ENCODE results near the gene RPS15.

RPS15 gene

GRCh38 chr19:1417681-1418495 is 20.3 kb upstream of the RPS15 start:
- ATAC-seq = no peak
- TF ChIP-seq OSR1 (CRISPR knock-in tag; IDR thresholded peaks at IDR 0.05) = no peak
- no peak for TF ChIP-seq TOX (CRISPR knock-in tag; IDR thresholded peaks at IDR 0.05; ENCODE audit: borderline replicate concordance)
- no peak for TF ChIP-seq ZC3H10 (CRISPR knock-in tag; IDR thresholded peaks at IDR 0.05)
- no peak for TF ChIP-seq CSRNP3 (CRISPR knock-in tag; IDR thresholded peaks at IDR 0.05)
- no peak for TF ChIP-seq ESRRG (CRISPR knock-in tag; IDR thresholded peaks at IDR 0.05)
- TF ChIP-seq ZFP3 (CRISPR knock-in tag; IDR thresholded peaks at IDR 0.05) = no peak
- TF ChIP-seq ZNF8 (CRISPR knock-in tag; IDR thresholded peaks at IDR 0.05) = no peak
- TF ChIP-seq, protein P1, sequence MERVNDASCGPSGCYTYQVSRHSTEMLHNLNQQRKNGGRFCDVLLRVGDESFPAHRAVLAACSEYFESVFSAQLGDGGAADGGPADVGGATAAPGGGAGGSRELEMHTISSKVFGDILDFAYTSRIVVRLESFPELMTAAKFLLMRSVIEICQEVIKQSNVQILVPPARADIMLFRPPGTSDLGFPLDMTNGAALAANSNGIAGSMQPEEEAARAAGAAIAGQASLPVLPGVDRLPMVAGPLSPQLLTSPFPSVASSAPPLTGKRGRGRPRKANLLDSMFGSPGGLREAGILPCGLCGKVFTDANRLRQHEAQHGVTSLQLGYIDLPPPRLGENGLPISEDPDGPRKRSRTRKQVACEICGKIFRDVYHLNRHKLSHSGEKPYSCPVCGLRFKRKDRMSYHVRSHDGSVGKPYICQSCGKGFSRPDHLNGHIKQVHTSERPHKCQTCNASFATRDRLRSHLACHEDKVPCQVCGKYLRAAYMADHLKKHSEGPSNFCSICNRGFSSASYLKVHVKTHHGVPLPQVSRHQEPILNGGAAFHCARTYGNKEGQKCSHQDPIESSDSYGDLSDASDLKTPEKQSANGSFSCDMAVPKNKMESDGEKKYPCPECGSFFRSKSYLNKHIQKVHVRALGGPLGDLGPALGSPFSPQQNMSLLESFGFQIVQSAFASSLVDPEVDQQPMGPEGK (CRISPR knock-in tag; IDR thresholded peaks at IDR 0.05; ENCODE audit: borderline replicate concordance) = no peak

GRCh38 chr19:1418496-1418775 is 19.8 kb upstream of the RPS15 start:
- no peak for ATAC-seq
- TF ChIP-seq TCF4 (CRISPR knock-in tag; IDR thresholded peaks at IDR 0.05; ENCODE audit: borderline replicate concordance) (no peak), CREB5 (CRISPR knock-in tag; IDR thresholded peaks at IDR 0.05; ENCODE audit: low read depth) (no peak), SNAI2 (CRISPR knock-in tag; IDR thresholded peaks at IDR 0.05) (no peak), ZNF565 (CRISPR knock-in tag; conservative IDR thresholded peaks at IDR 0.05; ENCODE audit: low read depth) (no peak), ARNTL (CRISPR knock-in tag; IDR thresholded peaks at IDR 0.05; ENCODE audit: borderline replicate concordance, low read depth) (no peak), ZNF70 (CRISPR knock-in tag; IDR thresholded peaks at IDR 0.05) (no peak), OSR1 (CRISPR knock-in tag; IDR thresholded peaks at IDR 0.05) (no peak), ZFP30 (CRISPR knock-in tag; IDR thresholded peaks at IDR 0.05) (no peak), ZNF8 (CRISPR knock-in tag; IDR thresholded peaks at IDR 0.05) (no peak), ESRRG (CRISPR knock-in tag; IDR thresholded peaks at IDR 0.05) (no peak), CSDC2 (CRISPR knock-in tag; IDR thresholded peaks at IDR 0.05) (no peak), ZFP3 (CRISPR knock-in tag; IDR thresholded peaks at IDR 0.05) (no peak)
- TF ChIP-seq, protein P2, sequence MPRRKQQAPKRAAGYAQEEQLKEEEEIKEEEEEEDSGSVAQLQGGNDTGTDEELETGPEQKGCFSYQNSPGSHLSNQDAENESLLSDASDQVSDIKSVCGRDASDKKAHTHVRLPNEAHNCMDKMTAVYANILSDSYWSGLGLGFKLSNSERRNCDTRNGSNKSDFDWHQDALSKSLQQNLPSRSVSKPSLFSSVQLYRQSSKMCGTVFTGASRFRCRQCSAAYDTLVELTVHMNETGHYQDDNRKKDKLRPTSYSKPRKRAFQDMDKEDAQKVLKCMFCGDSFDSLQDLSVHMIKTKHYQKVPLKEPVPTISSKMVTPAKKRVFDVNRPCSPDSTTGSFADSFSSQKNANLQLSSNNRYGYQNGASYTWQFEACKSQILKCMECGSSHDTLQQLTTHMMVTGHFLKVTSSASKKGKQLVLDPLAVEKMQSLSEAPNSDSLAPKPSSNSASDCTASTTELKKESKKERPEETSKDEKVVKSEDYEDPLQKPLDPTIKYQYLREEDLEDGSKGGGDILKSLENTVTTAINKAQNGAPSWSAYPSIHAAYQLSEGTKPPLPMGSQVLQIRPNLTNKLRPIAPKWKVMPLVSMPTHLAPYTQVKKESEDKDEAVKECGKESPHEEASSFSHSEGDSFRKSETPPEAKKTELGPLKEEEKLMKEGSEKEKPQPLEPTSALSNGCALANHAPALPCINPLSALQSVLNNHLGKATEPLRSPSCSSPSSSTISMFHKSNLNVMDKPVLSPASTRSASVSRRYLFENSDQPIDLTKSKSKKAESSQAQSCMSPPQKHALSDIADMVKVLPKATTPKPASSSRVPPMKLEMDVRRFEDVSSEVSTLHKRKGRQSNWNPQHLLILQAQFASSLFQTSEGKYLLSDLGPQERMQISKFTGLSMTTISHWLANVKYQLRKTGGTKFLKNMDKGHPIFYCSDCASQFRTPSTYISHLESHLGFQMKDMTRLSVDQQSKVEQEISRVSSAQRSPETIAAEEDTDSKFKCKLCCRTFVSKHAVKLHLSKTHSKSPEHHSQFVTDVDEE (CRISPR knock-in tag; IDR thresholded peaks at IDR 0.05) = no peak
- TF ChIP-seq, protein P3, sequence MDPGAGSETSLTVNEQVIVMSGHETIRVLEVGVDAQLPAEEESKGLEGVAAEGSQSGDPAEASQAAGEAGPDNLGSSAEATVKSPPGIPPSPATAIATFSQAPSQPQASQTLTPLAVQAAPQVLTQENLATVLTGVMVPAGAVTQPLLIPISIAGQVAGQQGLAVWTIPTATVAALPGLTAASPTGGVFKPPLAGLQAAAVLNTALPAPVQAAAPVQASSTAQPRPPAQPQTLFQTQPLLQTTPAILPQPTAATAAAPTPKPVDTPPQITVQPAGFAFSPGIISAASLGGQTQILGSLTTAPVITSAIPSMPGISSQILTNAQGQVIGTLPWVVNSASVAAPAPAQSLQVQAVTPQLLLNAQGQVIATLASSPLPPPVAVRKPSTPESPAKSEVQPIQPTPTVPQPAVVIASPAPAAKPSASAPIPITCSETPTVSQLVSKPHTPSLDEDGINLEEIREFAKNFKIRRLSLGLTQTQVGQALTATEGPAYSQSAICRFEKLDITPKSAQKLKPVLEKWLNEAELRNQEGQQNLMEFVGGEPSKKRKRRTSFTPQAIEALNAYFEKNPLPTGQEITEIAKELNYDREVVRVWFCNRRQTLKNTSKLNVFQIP (CRISPR knock-in tag; IDR thresholded peaks at IDR 0.05; ENCODE audit: borderline replicate concordance, low read depth) = no peak

- ATAC-seq = no peak
- TF ChIP-seq ZNF70 (CRISPR knock-in tag; IDR thresholded peaks at IDR 0.05) = no peak
- no peak for TF ChIP-seq ZFP3 (CRISPR knock-in tag; IDR thresholded peaks at IDR 0.05)
- TF ChIP-seq, protein P1 (CRISPR knock-in tag; IDR thresholded peaks at IDR 0.05; ENCODE audit: borderline replicate concordance) = no peak
- TF ChIP-seq ESRRG (CRISPR knock-in tag; IDR thresholded peaks at IDR 0.05) = no peak
- TF ChIP-seq PPARA (CRISPR knock-in tag; IDR thresholded peaks at IDR 0.05; ENCODE audit: borderline replicate concordance) = no peak
- no peak for TF ChIP-seq SNAI2 (CRISPR knock-in tag; IDR thresholded peaks at IDR 0.05)
- TF ChIP-seq CSDC2 (CRISPR knock-in tag; IDR thresholded peaks at IDR 0.05) = no peak
- no peak for TF ChIP-seq ZFP30 (CRISPR knock-in tag; IDR thresholded peaks at IDR 0.05)
- TF ChIP-seq, protein P2 (CRISPR knock-in tag; IDR thresholded peaks at IDR 0.05) = no peak
- TF ChIP-seq CREB5 (CRISPR knock-in tag; IDR thresholded peaks at IDR 0.05; ENCODE audit: low read depth) = no peak
Observed at GRCh38 chr19:1418951-1419738, 19.1 kb upstream of the RPS15 start.
